Measurements from ENCODE around the gene CTNNA3.

CTNNA3 gene

DNA sequence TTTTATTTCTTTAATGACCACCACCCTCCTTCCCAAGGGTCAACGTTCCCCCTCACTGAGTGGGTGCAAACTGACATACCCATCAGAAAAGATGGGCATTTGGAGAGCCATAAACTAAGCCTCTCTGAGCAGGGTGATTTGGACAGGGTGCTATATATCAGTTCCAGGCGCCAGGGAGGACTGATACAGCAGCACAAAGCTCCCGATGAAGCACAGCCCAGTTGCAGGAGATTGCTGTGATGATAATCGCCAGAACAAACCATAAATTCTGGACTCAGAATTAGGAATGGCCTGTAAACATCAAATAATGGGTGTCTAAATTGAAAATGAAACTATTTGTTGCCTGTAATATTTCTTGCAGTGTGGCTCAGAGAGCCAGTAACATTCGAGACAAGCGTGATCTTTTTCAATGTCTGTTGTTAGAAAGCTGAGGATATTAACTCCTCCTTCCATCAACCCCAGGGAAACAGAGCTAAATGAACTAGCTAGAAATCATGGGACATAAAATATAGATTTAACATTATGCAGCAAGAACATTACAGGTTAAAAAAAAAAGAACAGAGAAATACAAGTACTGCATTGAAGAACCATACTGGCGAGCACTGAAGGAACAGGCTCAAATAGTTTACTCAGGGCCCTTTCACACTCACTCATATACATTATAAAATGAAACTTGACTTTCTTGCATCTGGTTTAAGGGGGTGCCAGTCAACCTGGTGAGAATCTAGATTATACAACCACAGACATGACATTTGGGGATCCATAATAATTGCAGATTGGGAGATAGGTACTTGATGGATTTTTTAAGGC, 907.6 kb downstream of the CTNNA3 start:
- no peak for DNase-seq

DNA sequence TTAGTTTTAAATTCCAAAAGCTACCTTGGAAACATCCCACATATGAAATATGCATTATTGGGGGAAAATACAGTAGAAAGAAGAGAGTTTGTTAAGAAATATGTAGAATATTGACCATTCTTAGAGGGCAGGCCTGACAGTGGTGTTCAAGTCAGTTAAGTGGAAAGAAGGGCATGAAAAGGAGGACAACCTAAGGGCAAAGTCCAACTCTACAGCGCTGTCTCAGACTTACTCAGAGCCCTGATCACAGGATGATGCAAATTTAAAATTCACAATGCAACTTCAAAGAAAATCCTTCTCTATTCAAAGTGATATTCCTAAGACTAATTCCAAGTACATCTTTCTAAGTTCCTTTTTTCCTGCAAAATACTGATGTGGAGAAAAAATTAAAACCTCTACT, 909.3 kb downstream of the CTNNA3 start:
- DNase-seq = no peak

DNA sequence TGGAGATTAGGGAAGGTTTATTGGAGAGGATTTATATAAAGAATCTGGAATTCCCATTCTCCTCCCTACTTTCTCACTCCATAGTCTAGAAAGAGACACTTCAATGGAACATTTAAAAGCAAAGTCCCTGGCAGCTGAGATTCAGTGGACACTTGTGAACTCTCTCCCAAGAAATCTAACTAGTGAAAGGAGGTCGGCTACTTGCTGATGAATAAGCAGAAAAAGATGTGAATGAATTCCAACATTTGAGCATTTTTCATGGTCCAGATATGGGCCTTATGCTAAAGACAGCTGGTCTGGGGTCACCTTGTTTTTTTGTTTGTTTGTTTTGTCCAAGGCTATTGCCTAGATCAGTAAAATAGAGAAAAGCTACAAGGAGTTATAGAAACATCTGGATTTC, 911.2 kb downstream of the CTNNA3 start:
- no peak for DNase-seq

GRCh38 chr10:66783316-66783715, 912.7 kb downstream of the CTNNA3 start:
- no peak for DNase-seq

DNA sequence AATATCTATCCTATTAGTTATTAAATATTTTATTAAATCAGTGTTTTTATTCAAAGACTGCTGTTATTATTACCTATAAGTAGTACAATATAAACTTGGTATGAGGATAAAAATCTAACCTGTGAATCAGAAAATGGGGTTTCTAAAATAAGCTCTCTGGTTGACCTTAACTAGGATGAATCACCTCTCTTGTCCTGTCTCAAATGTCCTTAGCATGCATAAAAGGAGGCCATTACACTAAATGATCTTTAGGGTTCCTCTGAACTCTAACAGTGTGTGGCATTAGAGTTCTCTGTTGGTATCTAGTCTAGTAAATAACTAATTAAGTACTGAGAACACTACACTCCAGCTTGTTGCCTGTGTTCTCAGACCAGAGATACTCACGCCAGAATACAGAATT, 913.2 kb downstream of the CTNNA3 start:
- no peak for DNase-seq

DNA sequence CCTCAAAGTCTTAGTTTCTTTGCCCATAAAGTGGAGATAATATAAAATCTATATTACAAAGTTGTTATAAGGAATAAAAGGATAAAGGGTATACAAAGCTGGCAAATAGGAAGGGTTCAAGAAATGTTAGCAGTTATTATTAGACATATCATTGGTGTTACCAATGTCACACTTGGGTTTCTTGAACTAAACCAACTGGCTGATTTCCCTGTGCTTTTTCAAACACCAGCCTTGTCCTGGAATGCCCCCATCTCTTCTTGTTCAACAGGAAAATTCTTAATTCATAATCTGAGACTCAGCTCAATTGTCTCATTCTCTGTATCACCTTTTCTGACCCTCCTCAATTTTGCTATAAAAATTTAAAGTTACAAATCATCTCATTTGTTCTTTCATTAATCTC, 913.9 kb downstream of the CTNNA3 start:
- DNase-seq = no peak

DNA sequence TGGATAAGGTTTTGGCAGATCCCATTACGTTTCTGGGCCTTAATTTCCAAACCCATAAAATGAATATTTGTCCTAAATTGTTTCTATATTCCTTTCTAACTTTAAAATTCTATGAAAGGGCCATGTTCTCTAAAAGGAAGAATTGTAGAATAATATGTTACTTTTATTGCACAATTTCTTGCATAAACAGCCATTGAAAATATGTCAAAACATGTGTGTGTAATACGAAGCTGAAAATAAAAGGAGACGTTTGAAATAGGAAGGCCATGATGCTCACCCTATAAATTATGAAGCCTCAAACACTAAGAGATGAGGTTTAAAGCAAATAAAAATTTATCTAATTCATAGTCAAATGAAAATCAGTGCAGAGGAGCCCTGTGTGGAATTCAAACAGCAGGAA, 915.2 kb downstream of the CTNNA3 start:
- DNase-seq = no peak

- no peak for DNase-seq
Observed at GRCh38 chr10:66778351-66778750, 917.6 kb downstream of the CTNNA3 start.

DNA sequence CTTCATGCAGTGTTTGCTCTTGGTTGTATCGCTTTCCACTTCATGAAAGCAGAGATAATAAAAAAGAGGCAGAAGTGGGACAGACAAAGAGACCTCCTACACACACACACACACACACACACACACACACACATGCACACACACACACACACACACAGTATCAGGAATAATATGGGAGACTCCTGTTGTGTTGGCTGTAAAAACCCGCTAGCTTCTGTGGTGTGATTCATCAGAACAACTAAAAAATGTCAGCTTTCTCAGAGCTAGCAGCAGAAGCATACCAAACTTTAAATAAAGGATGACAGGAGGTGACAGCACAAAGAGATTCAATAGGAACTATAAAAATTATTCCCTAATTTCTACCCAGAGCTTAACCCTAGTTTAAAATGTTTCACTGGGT, 918.3 kb downstream of the CTNNA3 start:
- no peak for DNase-seq

- DNase-seq = no peak
Observed at GRCh38 chr10:66773472-66773817, 922.5 kb downstream of the CTNNA3 start.

GRCh38 chr10:66772548-66773471, 923.2 kb downstream of the CTNNA3 start:
- no peak for DNase-seq

DNA sequence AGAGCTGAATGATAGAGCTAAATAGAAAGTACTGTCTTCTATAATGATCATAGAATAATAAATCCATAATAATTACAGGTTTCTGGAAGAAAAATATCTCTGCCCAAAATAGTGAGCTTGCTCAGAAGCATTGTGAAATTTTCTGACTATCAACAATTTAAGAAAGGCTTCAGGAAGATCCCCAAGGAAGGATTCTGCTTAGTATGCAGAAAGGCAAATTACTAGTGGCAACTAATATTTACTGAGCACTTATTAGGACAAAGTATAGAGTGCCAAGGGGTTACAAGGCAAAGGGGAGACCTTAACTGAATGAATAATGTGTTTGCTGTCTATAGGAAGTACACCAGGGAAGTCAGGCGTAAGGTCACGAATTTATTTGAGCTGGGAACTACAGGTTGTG, 928.3 kb downstream of the CTNNA3 start:
- DNase-seq = no peak

DNA sequence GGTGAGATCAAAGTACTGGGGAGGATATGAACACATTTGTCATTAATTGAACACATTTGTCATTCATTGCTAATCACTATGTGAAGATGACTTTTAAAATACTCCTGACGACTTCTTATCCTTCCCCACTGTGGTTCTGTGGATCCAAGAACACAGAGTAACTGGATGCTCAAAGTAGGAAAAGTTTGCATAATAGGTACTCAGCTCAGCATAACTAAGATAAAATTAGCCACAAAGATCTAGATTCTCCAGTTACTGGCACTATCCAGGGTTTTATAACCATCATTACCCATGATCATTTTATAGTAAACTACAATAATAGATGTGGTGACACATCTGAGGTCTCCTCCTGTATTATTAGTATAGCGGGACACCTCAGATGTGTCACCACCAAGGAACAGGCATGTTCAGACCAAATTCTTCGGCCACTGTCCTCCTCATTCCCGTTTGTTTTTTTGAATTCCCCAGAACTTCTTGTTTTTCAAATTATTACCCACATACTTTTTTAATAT, 933.7 kb downstream of the CTNNA3 start:
- DNase-seq = no peak

- DNase-seq = no peak
Observed at GRCh38 chr10:66760941-66761340, 935.1 kb downstream of the CTNNA3 start.

DNA sequence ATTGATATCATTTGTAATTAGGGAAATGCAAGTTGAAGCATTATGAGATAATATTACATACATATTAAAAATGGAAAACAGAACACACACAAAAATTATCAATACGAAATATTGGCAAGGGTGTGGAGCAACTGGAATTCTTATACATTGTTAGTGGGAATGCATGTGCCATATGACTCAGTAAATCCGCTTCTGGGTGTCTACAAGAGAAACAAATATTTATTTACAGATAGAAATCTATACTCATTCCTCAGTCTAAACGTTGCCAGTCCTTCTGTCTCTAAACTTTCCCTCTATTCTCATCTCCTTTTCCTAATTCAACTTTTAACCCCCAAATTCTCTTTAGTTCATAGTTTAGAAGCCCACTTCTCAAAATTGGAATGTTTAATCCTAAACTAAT, 940.5 kb downstream of the CTNNA3 start:
- no peak for DNase-seq

- no peak for DNase-seq
Observed at GRCh38 chr10:66752714-66753113, 943.3 kb downstream of the CTNNA3 start.

- no peak for DNase-seq
Observed at GRCh38 chr10:66748217-66748616, 947.8 kb downstream of the CTNNA3 start.

GRCh38 chr10:66747451-66747850, 948.5 kb downstream of the CTNNA3 start:
- no peak for DNase-seq

DNA sequence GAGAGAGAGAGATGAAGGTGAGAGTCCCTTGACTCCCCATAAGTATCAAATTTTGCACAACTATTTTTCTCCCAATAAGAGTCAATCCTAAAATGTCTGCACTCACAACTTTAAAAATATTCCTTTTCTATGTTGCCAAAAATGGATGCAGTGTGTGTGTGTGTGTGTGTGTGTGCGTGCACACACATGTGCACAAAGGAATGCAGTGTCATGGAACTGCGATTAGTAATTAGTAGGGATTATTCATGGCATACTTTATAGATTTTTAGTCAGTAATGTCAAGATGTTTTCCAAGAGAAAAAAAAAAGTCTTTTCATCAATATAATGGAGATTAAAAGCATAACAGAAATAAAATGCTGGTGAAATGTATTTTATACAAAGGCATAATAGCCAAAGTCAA, 949.3 kb downstream of the CTNNA3 start:
- no peak for DNase-seq

- DNase-seq = no peak
Observed at GRCh38 chr10:66746246-66746645, 949.7 kb downstream of the CTNNA3 start.

DNA sequence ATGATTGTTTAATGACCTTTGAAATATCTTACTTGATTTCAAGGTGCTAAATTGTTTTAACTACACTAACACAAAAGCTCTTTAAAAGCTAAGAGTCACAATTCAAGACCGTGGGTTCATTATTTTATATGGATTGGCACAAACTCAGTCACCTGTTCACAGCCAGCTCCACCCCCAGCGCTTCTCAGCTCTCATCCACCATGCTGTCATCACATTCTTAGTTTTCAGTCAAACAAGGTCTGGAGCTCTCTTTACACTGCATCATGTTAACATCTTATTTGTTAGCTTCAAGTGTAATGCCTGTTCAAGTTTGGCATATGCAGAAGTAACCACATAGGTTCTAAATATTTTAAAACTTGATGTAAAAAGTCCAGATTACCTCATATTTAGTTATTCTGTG, 951.1 kb downstream of the CTNNA3 start:
- DNase-seq = no peak

GRCh38 chr10:66737241-66737640, 958.8 kb downstream of the CTNNA3 start:
- DNase-seq = no peak

DNA sequence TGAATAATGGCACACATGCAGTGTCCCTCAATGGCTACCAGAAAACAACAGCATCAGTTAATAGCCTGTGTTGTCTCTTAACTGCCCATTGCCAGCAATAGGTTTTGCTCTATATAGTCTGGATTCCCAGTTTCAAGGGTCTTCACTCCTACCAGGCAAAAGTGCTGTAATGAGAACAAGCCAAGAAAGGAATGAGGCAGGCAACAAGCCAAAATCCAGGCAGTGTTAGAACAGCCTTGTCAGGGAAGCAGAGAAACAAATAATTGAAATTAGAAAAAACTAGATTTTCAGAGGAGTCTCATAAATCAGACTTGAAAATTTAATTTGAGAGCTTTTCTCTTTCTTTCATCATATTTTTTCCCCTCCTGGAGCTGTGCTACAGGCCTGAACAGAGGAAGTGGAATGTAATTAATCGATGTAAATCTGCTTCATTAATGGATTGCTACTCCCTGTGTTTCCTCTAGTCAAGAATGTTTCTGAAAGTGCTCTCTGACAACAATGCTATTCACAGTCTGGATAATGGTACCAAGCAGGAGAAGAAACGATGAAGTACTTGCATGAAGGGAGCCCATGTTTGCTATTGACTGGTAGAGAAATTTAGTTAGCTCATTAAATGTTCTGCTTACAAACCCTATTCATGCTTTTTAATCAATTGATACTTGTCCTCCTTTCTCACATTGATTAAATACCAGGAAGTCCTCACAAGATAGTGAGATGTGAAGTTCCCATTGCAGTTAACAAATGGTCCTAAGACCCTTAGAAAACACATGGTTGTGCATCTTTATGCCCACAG, 972.2 kb downstream of the CTNNA3 start:
- DNase-seq = no peak
